HG03457 (cell line): ENCODE results near the gene PLEKHS1.
"Not testable (repeated sequence)": the region's sequence is repeated elsewhere in the genome, so short reads cannot be mapped to it uniquely, and the experiment has no call there.

ENCODE experiments used
- ATAC-seq: cut with Tn5 transposase; IDR thresholded peaks from one replicate; pipeline ENCODE4 v1.9.1; 2021; ENCODE audit warnings: moderate number of reproducible peaks; ENCODE audit not compliant: unreplicated experiment

PLEKHS1 gene

GRCh38 chr10:113782986-113783704 is 31.7 kb downstream of the PLEKHS1 start:
- no peak for ATAC-seq

- ATAC-seq, result peak; percentile 93
Observed at GRCh38 chr10:113788604-113789083, 37.2 kb downstream of the PLEKHS1 start.

- ATAC-seq, result no peak
Observed at GRCh38 chr10:113791691-113792090, 40.2 kb downstream of the PLEKHS1 start.

GRCh38 chr10:113801569-113801968 is 50.1 kb downstream of the PLEKHS1 start:
- ATAC-seq, result no peak

- no peak for ATAC-seq
Observed at GRCh38 chr10:113802997-113803396, 51.5 kb downstream of the PLEKHS1 start.

- ATAC-seq, result no peak
Observed at GRCh38 chr10:113806503-113806902, 55.0 kb downstream of the PLEKHS1 start.

- ATAC-seq, result no peak
Observed at GRCh38 chr10:113808168-113808567, 56.7 kb downstream of the PLEKHS1 start.

- ATAC-seq, result not testable (repeated sequence)
Observed at GRCh38 chr10:113814700-113815099, 63.2 kb downstream of the PLEKHS1 start.

GRCh38 chr10:113819989-113820388 is 68.5 kb downstream of the PLEKHS1 start:
- ATAC-seq, result no peak

GRCh38 chr10:113820507-113820906 is 69.0 kb downstream of the PLEKHS1 start:
- ATAC-seq, result no peak

- not testable (repeated sequence) for ATAC-seq
Observed at GRCh38 chr10:113821306-113821705, 69.8 kb downstream of the PLEKHS1 start.

- ATAC-seq, result no peak
Observed at GRCh38 chr10:113822174-113822573, 70.7 kb downstream of the PLEKHS1 start.

- no peak for ATAC-seq
Observed at GRCh38 chr10:113823389-113823788, 71.9 kb downstream of the PLEKHS1 start.

- ATAC-seq, result no peak
Observed at GRCh38 chr10:113825791-113826190, 74.3 kb downstream of the PLEKHS1 start.

- not testable (repeated sequence) for ATAC-seq
Observed at GRCh38 chr10:113828567-113828966, 77.1 kb downstream of the PLEKHS1 start.
